Lower lobe of right lung (tissue), 2 donors: ENCODE results near the gene CCR5AS.
A peak's percentile ranks its signal among the peaks of the same experiment; 100 is the strongest.

Source experiments
- ATAC-seq, 2 donors: fragments of 200-7000 bp; cut with Tn5 transposase; one replicate each; pipeline ENCODE4 v1.9.1; 2020 to 2022; ENCODE audit warnings: mild to moderate bottlenecking in 2 of 2, moderate library complexity in 2 of 2
- DNase-seq: peaks from one replicate; pipeline ENCODE4 v3.0.0-alpha.2; 2020
- H3K27ac ChIP-seq: fragments of 200-600 bp; one replicate; pipeline ENCODE4 v1.8.0; 2022
- H3K27me3 ChIP-seq: fragments of 200-600 bp; one replicate; pipeline ENCODE4 v1.8.0; 2022; ENCODE audit warnings: low read depth
- H3K36me3 ChIP-seq: fragments of 200-600 bp; one replicate; pipeline ENCODE4 v1.8.0; 2022; ENCODE audit warnings: mild to moderate bottlenecking
- H3K4me1 ChIP-seq: fragments of 200-600 bp; one replicate; pipeline ENCODE4 v1.8.0; 2022
- H3K4me3 ChIP-seq: fragments of 200-600 bp; one replicate; pipeline ENCODE4 v1.8.0; 2022; ENCODE audit warnings: mild to moderate bottlenecking
- H3K9me3 ChIP-seq: fragments of 200-600 bp; one replicate; pipeline ENCODE4 v1.8.0; 2022
- CTCF ChIP-seq: fragments of 200-600 bp; IDR thresholded peaks from one replicate; pipeline ENCODE4 v1.8.0; 2022; ENCODE audit warnings: antibody characterized with exemption, mild to moderate bottlenecking
- intact Hi-C: fragments of 100-400 bp; cut with DNase I; formaldehyde crosslinking; loops from one replicate; pipeline ENCODE4 v1.11.0; 2022
- donor health status: DM: no; HTN: yes; CAD: no; lungs with severe emphysema.

The CCR5AS gene

DNA sequence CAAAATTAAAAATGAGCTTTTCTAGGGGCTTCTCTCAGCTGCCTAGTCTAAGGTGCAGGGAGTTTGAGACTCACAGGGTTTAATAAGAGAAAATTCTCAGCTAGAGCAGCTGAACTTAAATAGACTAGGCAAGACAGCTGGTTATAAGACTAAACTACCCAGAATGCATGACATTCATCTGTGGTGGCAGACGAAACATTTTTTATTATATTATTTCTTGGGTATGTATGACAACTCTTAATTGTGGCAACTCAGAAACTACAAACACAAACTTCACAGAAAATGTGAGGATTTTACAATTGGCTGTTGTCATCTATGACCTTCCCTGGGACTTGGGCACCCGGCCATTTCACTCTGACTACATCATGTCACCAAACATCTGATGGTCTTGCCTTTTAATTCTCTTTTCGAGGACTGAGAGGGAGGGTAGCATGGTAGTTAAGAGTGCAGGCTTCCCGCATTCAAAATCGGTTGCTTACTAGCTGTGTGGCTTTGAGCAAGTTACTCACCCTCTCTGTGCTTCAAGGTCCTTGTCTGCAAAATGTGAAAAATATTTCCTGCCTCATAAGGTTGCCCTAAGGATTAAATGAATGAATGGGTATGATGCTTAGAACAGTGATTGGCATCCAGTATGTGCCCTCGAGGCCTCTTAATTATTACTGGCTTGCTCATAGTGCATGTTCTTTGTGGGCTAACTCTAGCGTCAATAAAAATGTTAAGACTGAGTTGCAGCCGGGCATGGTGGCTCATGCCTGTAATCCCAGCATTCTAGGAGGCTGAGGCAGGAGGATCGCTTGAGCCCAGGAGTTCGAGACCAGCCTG is 35.1 kb downstream of the CCR5AS start:
- Histone ChIP-seq H3K4me3 (peak overlapping the region; percentile 22), H3K4me1 (peaks cover 43% of the 10 kb centered on the region), H3K9me3 (no peaks in the 10 kb centered on the region), H3K36me3 (no peaks in the 10 kb centered on the region), H3K27me3 (no peaks in the 10 kb centered on the region), H3K27ac (peak overlapping the region; percentile 38)
- intact Hi-C loops, result loop anchor here (10.0 kb wide), 1 partner anchor 287 kb away; no protein-coding TSS in a partner anchor
- ATAC-seq, result no peak
- no peak for TF ChIP-seq CTCF
- no peak for DNase-seq

DNA sequence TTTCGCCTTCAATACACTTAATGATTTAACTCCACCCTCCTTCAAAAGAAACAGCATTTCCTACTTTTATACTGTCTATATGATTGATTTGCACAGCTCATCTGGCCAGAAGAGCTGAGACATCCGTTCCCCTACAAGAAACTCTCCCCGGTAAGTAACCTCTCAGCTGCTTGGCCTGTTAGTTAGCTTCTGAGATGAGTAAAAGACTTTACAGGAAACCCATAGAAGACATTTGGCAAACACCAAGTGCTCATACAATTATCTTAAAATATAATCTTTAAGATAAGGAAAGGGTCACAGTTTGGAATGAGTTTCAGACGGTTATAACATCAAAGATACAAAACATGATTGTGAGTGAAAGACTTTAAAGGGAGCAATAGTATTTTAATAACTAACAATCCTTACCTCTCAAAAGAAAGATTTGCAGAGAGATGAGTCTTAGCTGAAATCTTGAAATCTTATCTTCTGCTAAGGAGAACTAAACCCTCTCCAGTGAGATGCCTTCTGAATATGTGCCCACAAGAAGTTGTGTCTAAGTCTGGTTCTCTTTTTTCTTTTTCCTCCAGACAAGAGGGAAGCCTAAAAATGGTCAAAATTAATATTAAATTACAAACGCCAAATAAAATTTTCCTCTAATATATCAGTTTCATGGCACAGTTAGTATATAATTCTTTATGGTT is 35.9 kb downstream of the CCR5AS start, which contains the start of gene CCR5:
Gene CCR5, plus strand, starts transcription at position 108 of the 680 bp plus-strand sequence. CDS start 1,957 bp downstream, outside the sequence.
- peaks cover 43% of the 10 kb centered on the region for H3K4me1 ChIP-seq
- no peaks in the 10 kb centered on the region for H3K9me3 ChIP-seq
- peak within 1 kb of the TSS; percentile 56 for H3K27ac ChIP-seq
- no peaks in the 10 kb centered on the region for H3K27me3 ChIP-seq
- no peak for DNase-seq
- no peak for TF ChIP-seq CTCF
- no peaks in the 10 kb centered on the region for H3K36me3 ChIP-seq
- intact Hi-C loops, result loop anchor here (10.0 kb wide), 1 partner anchor 286 kb away; no protein-coding TSS in a partner anchor
- H3K4me3 ChIP-seq, result peak within 1 kb of the TSS; percentile 22
- peak in 1 of 2 donors; percentile 38 for ATAC-seq

DNA sequence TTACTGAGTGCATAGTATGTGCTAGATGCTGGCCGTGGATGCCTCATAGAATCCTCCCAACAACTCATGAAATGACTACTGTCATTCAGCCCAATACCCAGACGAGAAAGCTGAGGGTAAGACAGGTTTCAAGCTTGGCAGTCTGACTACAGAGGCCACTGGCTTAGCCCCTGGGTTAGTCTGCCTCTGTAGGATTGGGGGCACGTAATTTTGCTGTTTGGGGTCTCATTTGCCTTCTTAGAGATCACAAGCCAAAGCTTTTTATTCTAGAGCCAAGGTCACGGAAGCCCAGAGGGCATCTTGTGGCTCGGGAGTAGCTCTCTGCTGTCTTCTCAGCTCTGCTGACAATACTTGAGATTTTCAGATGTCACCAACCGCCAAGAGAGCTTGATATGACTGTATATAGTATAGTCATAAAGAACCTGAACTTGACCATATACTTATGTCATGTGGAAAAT is 37.2 kb downstream of the CCR5AS start:
- Histone ChIP-seq H3K27ac (peak overlapping the region; percentile 56), H3K4me1 (peaks cover 43% of the 10 kb centered on the region), H3K4me3 (no peak overlapping the region), H3K9me3 (no peaks in the 10 kb centered on the region), H3K27me3 (no peaks in the 10 kb centered on the region), H3K36me3 (no peaks in the 10 kb centered on the region)
- no peak for ATAC-seq
- TF ChIP-seq CTCF, result no peak
- intact Hi-C loops, result loop anchor here (10.0 kb wide), 2 partner anchors 85 to 285 kb away; no protein-coding TSS in a partner anchor
- DNase-seq, result no peak

- Histone ChIP-seq H3K9me3 (no peaks in the 10 kb centered on the region), H3K27ac (peak overlapping the region; percentile 56), H3K36me3 (no peaks in the 10 kb centered on the region), H3K4me3 (no peak overlapping the region), H3K4me1 (peaks cover 43% of the 10 kb centered on the region), H3K27me3 (no peaks in the 10 kb centered on the region)
- DNase-seq (no peak), ATAC-seq (no peak)
- TF ChIP-seq CTCF, result no peak
- intact Hi-C loops, result loop anchor here (10.0 kb wide), 1 partner anchor 84 kb away; no protein-coding TSS in a partner anchor
These were observed 37.7 kb downstream of the CCR5AS start for GRCh38 chr3:46369151-46369550.

DNA sequence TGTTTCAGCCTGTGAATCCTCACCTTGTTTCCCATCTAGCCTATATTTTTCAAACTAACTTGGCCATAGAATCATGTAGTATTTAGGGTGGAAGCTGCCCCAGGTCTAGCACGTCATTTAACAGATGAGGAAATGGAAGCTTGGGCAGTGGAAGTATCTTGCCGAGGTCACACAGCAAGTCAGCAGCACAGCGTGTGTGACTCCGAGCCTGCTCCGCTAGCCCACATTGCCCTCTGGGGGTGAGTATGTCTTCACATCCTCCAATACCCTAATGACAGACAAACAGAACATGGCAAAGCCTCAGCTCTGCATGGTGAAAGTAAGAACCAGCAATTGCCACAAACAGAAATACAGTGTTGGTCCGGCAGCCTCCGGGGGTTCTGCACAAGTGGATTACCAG is 38.3 kb downstream of the CCR5AS start:
- ATAC-seq (peak; percentile 86 to 91), DNase-seq (peak; percentile 78)
- Histone ChIP-seq H3K4me3 (no peak overlapping the region), H3K27ac (no peak overlapping the region), H3K9me3 (no peaks in the 10 kb centered on the region), H3K36me3 (no peaks in the 10 kb centered on the region), H3K4me1 (peaks cover 43% of the 10 kb centered on the region), H3K27me3 (no peaks in the 10 kb centered on the region)
- intact Hi-C loops, result loop anchor here (10.0 kb wide), 1 partner anchor 84 kb away; no protein-coding TSS in a partner anchor
- peak; percentile 33 for TF ChIP-seq CTCF
